Bronchial epithelial cell (primary cell): ENCODE results near the gene ARL5C. TPM values are rescaled to one million over a fixed set of nuclear protein-coding genes. Genes with fewer than 3 reads are reported as not detected.
A peak's percentile ranks its signal among the peaks of the same experiment; 100 is the strongest.

Experiments
- DNase-seq: peaks from one replicate; pipeline ENCODE4 v3.0.0-alpha.2; 2010; ENCODE audit warnings: low read depth
- FAIRE-seq: peaks from 2 replicates; lab custom pipeline; 2011; peaks lifted over from hg19 to GRCh38; lab: Jason Lieb, UNC
- H3K27me3 ChIP-seq: 2 replicates; pipeline ENCODE4 v1.5.1; 2011; ENCODE audit warnings: low read length; ENCODE audit not compliant: control insufficient read depth, insufficient read depth
- H3K36me3 ChIP-seq: 2 replicates; pipeline ENCODE4 v1.5.1; 2011; ENCODE audit warnings: low read length; ENCODE audit not compliant: control insufficient read depth, insufficient read depth
- H3K4me3 ChIP-seq: 2 replicates; pipeline ENCODE4 v1.5.1; 2011; ENCODE audit warnings: mild to moderate bottlenecking, low read depth, low read length, control low read depth
- CTCF ChIP-seq: IDR thresholded peaks from 2 replicates; pipeline ENCODE4 v1.5.1; 2011; ENCODE audit warnings: mild to moderate bottlenecking, moderate library complexity, low read length, control low read depth, inconsistent platforms; ENCODE audit not compliant: insufficient read depth, severe bottlenecking
- total RNA-seq: library from RNA; depleted of rRNA; stranded (reverse); fragments of >200 nt; gene quantifications from 2 replicates; pipeline ENCODE4 v1.2.1, GENCODE V29; 2014

Gene ARL5C
- total RNA-seq, 1 donor from 2014 or later = not detected

GRCh38 chr17:39147221-39148185, 18.5 kb downstream of the ARL5C start:
- no peak for TF ChIP-seq CTCF
- FAIRE-seq = no peak
- peaks cover 13% of the 10 kb centered on the region for H3K27me3 ChIP-seq
- DNase-seq = no peak
- H3K4me3 ChIP-seq = no peak overlapping the region
- H3K36me3 ChIP-seq = no peaks in the 10 kb centered on the region

GRCh38 chr17:39146273-39146672, 19.7 kb downstream of the ARL5C start:
- no peak overlapping the region for H3K4me3 ChIP-seq
- TF ChIP-seq CTCF = no peak
- H3K27me3 ChIP-seq = peaks cover 13% of the 10 kb centered on the region
- DNase-seq (no peak), FAIRE-seq (no peak)
- H3K36me3 ChIP-seq = no peaks in the 10 kb centered on the region

GRCh38 chr17:39145143-39145542, 20.8 kb downstream of the ARL5C start:
- Histone ChIP-seq H3K27me3 (peaks cover 4% of the 10 kb centered on the region), H3K4me3 (no peak overlapping the region), H3K36me3 (no peaks in the 10 kb centered on the region)
- no peak for FAIRE-seq
- TF ChIP-seq CTCF = no peak
- no peak for DNase-seq

GRCh38 chr17:39144416-39144840, 21.5 kb downstream of the ARL5C start:
- FAIRE-seq = peak; percentile 77
- TF ChIP-seq CTCF = no peak
- no peak overlapping the region for H3K4me3 ChIP-seq

GRCh38 chr17:39143552-39144093, 22.3 kb downstream of the ARL5C start:
- no peak for TF ChIP-seq CTCF
- no peak for FAIRE-seq
- no peak overlapping the region for H3K4me3 ChIP-seq
- no peak for DNase-seq
- peaks cover 2% of the 10 kb centered on the region for H3K27me3 ChIP-seq
- H3K36me3 ChIP-seq = no peaks in the 10 kb centered on the region

More at GRCh38 chr17:39144416-39144840, 21.5 kb downstream of the ARL5C start:
- Histone ChIP-seq H3K36me3 (no peaks in the 10 kb centered on the region), H3K27me3 (peaks cover 2% of the 10 kb centered on the region)
- DNase-seq = peak; percentile 85
